NCI-H345 (cell line): Measurements from ENCODE around the gene TNKS1BP1.
A peak's percentile ranks its signal among the peaks of the same experiment; 100 is the strongest.
"Not testable (repeated sequence)": the region's sequence is repeated elsewhere in the genome, so short reads cannot be mapped to it uniquely, and the experiment has no call there.

Experiments
- DNase-seq: peaks from one replicate; lab custom pipeline; 2025; lab: John Stamatoyannopoulos, UW

TNKS1BP1 gene, protein sequence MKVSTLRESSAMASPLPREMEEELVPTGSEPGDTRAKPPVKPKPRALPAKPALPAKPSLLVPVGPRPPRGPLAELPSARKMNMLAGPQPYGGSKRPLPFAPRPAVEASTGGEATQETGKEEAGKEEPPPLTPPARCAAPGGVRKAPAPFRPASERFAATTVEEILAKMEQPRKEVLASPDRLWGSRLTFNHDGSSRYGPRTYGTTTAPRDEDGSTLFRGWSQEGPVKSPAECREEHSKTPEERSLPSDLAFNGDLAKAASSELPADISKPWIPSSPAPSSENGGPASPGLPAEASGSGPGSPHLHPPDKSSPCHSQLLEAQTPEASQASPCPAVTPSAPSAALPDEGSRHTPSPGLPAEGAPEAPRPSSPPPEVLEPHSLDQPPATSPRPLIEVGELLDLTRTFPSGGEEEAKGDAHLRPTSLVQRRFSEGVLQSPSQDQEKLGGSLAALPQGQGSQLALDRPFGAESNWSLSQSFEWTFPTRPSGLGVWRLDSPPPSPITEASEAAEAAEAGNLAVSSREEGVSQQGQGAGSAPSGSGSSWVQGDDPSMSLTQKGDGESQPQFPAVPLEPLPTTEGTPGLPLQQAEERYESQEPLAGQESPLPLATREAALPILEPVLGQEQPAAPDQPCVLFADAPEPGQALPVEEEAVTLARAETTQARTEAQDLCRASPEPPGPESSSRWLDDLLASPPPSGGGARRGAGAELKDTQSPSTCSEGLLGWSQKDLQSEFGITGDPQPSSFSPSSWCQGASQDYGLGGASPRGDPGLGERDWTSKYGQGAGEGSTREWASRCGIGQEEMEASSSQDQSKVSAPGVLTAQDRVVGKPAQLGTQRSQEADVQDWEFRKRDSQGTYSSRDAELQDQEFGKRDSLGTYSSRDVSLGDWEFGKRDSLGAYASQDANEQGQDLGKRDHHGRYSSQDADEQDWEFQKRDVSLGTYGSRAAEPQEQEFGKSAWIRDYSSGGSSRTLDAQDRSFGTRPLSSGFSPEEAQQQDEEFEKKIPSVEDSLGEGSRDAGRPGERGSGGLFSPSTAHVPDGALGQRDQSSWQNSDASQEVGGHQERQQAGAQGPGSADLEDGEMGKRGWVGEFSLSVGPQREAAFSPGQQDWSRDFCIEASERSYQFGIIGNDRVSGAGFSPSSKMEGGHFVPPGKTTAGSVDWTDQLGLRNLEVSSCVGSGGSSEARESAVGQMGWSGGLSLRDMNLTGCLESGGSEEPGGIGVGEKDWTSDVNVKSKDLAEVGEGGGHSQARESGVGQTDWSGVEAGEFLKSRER (N-terminal part only)

DNA sequence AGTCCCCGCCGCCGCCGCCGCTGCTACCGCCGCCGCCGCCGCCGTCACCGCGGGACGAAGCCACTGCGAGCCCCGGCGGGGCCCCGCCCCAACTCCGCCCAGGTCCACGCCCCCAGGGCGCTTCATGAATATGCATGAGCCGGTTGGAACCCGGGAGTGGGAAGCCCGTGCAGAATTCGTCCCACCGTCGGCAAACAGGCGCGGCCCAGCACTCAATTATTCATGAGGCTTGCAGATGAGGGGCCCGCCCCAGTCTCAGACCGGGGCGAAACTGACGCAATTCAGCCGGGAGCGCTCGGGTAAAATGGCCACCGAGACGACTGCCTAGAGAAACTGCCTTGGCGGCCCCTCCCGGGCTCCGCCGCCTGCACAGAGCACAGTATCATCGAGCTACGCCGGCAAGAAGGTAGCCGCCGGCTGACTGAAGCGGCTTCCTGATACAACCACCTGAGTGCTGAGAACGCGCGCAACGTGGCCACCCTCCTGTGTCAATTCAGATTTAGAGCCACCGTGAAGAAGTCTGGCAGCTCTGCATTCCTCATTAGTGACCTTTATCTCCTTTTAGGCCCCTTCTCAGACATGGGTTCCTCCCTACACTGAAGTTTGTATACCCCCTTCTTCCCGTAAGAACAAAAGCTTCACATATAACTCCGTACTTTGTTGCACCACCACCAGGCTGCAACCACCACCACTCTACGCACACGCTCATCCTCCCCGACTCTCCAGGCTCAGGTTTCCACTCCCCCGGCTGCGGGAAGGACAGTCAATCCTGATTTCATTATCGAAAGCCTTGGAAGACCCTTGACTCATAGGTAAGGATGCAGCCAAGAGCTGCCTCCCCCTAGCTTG, at the start of gene TNKS1BP1:
TSS of gene TNKS1BP1 (minus strand) at position 67 of the 849 bp plus-strand sequence. CDS start 3,067 bp downstream, outside the sequence.
- peak; percentile 96 for DNase-seq

- no peak for DNase-seq
Observed at GRCh38 chr11:57373146-57373545, 48.4 kb upstream of the TNKS1BP1 start.

GRCh38 chr11:57370941-57371340, 46.2 kb upstream of the TNKS1BP1 start:
- DNase-seq, result no peak

DNA sequence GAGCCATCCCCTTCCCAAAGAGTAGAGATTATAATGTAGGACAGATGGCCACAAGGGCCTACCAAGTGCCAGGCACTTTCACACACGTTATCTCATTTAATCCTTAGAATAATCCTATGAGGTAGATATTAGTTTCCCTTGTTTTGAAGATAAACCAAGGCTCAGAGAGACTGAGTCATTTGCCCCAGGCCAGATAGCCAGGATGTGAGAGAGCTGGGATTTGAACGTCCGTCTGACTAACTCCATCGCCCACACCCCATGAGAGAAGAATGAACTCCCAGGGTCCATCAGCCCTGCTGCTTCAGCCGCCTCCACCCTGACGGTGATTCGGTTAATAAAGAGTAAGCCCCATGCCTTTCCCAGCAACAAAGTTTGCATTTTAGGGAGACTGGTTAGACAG, 45.5 kb upstream of the TNKS1BP1 start:
- no peak for DNase-seq

- DNase-seq, result no peak
Observed at GRCh38 chr11:57368845-57369232, 44.1 kb upstream of the TNKS1BP1 start.

- DNase-seq, result no peak
Observed at GRCh38 chr11:57368106-57368844, 43.5 kb upstream of the TNKS1BP1 start.

- no peak for DNase-seq
Observed at GRCh38 chr11:57364851-57365660, 40.3 kb upstream of the TNKS1BP1 start.

GRCh38 chr11:57363131-57364080, 38.7 kb upstream of the TNKS1BP1 start:
- DNase-seq, result no peak

DNA sequence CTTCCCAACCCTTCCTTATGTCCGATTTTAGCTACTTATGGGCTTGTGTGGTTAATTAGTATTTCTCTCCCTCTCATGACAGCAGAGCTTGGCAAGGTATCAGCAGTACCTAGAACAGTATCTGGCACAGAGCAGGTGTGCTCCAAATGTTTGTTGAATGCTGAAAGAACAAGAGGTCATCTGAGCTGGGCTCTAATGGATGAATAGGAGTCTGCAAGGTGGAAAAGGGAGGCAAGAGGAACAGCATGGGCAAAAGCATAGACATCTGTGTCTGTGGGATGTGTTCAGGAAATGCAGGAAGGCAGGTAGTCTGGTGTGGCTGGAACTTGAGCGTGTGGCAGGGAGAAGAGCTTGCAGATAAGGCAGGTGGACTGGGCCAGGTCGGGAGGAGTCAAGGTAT, 37.2 kb upstream of the TNKS1BP1 start:
- no peak for DNase-seq

DNA sequence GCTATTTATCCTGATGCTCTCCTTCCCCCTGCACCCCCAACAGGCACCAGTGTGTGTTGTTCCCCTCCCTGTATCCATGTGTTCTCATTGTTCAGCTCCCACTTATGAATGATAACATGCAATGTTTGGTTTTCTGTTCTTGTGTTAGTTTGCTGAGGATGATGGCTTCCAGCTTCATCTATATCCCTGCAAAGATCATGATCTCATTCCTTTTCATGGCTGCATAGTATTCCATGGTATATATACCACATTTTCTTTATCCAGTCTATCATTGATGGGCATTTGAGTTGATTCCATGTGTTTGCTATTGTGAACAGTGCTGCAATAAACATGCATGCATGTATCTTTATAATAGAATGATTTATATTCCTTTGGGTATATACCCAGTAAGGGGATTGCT, 36.7 kb upstream of the TNKS1BP1 start:
- not testable (repeated sequence) for DNase-seq

- no peak for DNase-seq
Observed at GRCh38 chr11:57360991-57361390, 36.2 kb upstream of the TNKS1BP1 start.

- DNase-seq, result no peak
Observed at GRCh38 chr11:57359896-57360690, 35.3 kb upstream of the TNKS1BP1 start.

- no peak for DNase-seq
Observed at GRCh38 chr11:57359396-57359795, 34.6 kb upstream of the TNKS1BP1 start.

DNA sequence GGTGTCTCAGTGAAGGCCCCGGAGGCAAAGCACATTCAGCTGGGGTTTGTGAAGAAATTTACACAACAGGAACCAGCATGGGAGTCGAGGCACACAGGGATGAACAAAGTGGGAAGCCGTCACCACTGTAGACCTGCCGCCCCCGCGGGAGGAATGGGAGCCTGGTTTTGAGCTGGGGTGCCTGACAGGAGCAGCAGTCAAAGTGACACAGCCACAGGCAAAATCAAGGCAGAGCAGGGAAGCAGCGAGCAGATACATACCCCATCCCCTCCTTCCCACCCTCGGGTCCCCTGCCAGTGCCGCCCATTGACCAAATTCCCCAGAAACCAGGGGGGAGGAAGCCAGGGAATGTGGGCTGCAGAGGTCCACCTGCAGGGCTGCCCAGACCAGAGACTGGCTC, 34.2 kb upstream of the TNKS1BP1 start:
- DNase-seq, result no peak

DNA sequence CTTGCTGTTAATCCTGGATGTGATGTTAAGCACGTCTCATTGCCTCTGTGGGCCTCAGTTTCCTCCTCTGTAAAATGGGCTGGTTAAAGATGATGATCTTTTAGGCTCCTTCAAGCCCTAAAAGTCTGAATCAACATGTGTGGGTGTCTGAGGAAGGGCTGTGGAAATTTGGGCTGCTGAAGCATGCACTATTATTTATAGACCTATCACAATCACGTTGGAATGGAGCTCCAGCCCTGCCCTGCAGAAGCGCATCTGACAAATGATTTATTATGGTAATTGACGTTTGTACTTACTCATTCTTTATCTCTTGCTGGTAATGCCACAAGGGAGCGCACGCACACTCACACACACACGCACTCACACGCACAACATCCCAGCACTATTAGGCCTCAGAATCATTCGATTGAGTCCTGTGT, 33.8 kb upstream of the TNKS1BP1 start:
- DNase-seq, result no peak

DNA sequence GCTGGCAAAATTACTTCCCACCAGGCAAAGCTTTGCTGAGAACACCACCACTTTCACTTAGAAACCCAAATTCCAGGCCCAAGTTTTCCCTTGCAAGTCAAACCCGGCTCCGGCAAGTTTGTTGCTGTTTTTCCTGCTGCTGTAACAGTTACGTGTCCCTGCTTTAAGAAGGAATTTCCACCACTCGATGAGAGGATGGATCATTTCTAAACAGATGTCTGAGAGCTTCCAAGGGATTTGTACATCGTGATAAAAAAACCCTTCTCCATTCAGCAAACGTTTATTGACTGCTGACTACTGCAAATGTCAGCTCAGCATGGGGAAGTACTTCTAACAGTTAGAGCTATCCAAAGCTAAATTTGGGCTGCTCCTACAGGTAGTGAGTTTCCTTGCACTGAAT, 33.1 kb upstream of the TNKS1BP1 start:
- DNase-seq, result no peak

GRCh38 chr11:57357310-57357709, 32.6 kb upstream of the TNKS1BP1 start:
- DNase-seq, result no peak

- no peak for DNase-seq
Observed at GRCh38 chr11:57356268-57356667, 31.5 kb upstream of the TNKS1BP1 start.
